Panc1 (cell line): ENCODE results near the gene GALNT13. TPM values are rescaled to one million over a fixed set of nuclear protein-coding genes. Genes with fewer than 3 reads are reported as not detected.

Source experiments
- ATAC-seq: fragments of 200-7000 bp; cut with Tn5 transposase; 2 replicates; pipeline ENCODE4 v1.9.1; 2020; ENCODE audit warnings: mild to moderate bottlenecking, moderate library complexity
- BruUV-seq: library from RNA; stranded (reverse); fragments of 400-500 nt; replicated peaks from 2 replicates; lab custom pipeline; 2021; lab: Mats Ljungman, UMichigan
- CTCF ChIA-PET: fragments of 300-600 bp; sonication (Branson Sonifier 250); formaldehyde crosslinking; loops from one replicate; lab custom pipeline; 2022; ENCODE audit warnings: antibody characterized with exemption; lab: Charles Lee
- POLR2A ChIA-PET: fragments of 300-600 bp; sonication (Branson Sonifier 250); formaldehyde crosslinking; loops from one replicate; lab custom pipeline; 2022; ENCODE audit warnings: antibody characterized with exemption; lab: Charles Lee
- DNase-seq: peaks from one replicate; pipeline ENCODE4 v3.0.0-alpha.2; 2010; ENCODE audit warnings: low read depth, low spot score
- H3K27ac ChIP-seq: 2 replicates; pipeline ENCODE4 v1.5.1; 2011; ENCODE audit warnings: mild to moderate bottlenecking, low read length, inconsistent platforms
- H3K27me3 ChIP-seq: fragments of 200-500 bp; sonication (Bioruptor generic); 2 replicates; pipeline ENCODE4 v1.6.0; 2014; ENCODE audit warnings: low read length, inconsistent platforms; ENCODE audit not compliant: control insufficient read depth, insufficient read depth
- H3K36me3 ChIP-seq: fragments of 200-500 bp; sonication (Bioruptor generic); 2 replicates; pipeline ENCODE4 v1.5.1; 2014; ENCODE audit warnings: inconsistent platforms, mild to moderate bottlenecking, low read length, moderate library complexity; ENCODE audit not compliant: control insufficient read depth, insufficient read depth
- H3K4me1 ChIP-seq: 2 replicates; pipeline ENCODE4 v1.5.1; 2011; ENCODE audit warnings: inconsistent platforms, mild to moderate bottlenecking, low read length, moderate library complexity; ENCODE audit not compliant: control insufficient read depth, insufficient read depth
- H3K4me3 ChIP-seq, 2 experiments: 2 replicates each; pipeline ENCODE4 v1.5.1; 2011 to 2012; ENCODE audit warnings: low read depth in 2 of 2, low read length in 2 of 2, mild to moderate bottlenecking in 2 of 2, inconsistent platforms in 1 of 2, moderate library complexity in 1 of 2
- H3K9me3 ChIP-seq: fragments of 200-500 bp; sonication (Bioruptor generic); 2 replicates; pipeline ENCODE4 v1.5.1; 2014; ENCODE audit warnings: low read depth, mild to moderate bottlenecking, inconsistent platforms, low read length, moderate library complexity; ENCODE audit not compliant: control insufficient read depth, insufficient read depth
- CTCF ChIP-seq: fragments of 450-650 bp; IDR thresholded peaks from 2 replicates; pipeline ENCODE4 v1.5.1; 2017; ENCODE audit warnings: mild to moderate bottlenecking
- POLR2AphosphoS5 ChIP-seq: IDR thresholded peaks from 2 replicates; pipeline ENCODE4 v1.6.1; 2012; ENCODE audit warnings: mild to moderate bottlenecking, low read depth, low read length, moderate library complexity
- REST ChIP-seq, 2 experiments: IDR thresholded peaks; 2 replicates each; pipeline ENCODE4 v1.6.1; 2011 to 2012; ENCODE audit warnings: low read depth in 2 of 2, control low read depth in 1 of 2, low read length in 1 of 2, mild to moderate bottlenecking in 1 of 2, moderate library complexity in 1 of 2; ENCODE audit not compliant: insufficient read depth in 1 of 2
- SIN3A ChIP-seq: IDR thresholded peaks from 2 replicates; pipeline ENCODE4 v1.6.1; 2012; ENCODE audit warnings: low read depth, mild to moderate bottlenecking, low read length, moderate library complexity, borderline replicate concordance; ENCODE audit not compliant: insufficient read depth
- TCF7L2 ChIP-seq: IDR thresholded peaks from 2 replicates; pipeline ENCODE4 v1.6.1; 2011; ENCODE audit warnings: mild to moderate bottlenecking, low read depth, low read length, inconsistent platforms
- in situ Hi-C: cut with HindIII; loops from 2 replicates; pipeline ENCODE4 v1.10.0; 2016; ENCODE audit warnings: low sequenced_read_pairs, low pct_unique_long_range_greater_than_20kb
- intact Hi-C: fragments of 100-400 bp; cut with micrococcal nuclease; formaldehyde crosslinking; loops from one replicate; pipeline ENCODE4 v1.10.0; 2022; ENCODE audit not compliant: unreplicated experiment
- total RNA-seq: library from RNA; stranded (reverse); gene quantifications from one replicate; pipeline ENCODE4 v1.2.1, GENCODE V29; 2021; ENCODE audit not compliant: unreplicated experiment

The GALNT13 gene
- total RNA-seq, 1 experiment from 2014 or later, result not detected

DNA sequence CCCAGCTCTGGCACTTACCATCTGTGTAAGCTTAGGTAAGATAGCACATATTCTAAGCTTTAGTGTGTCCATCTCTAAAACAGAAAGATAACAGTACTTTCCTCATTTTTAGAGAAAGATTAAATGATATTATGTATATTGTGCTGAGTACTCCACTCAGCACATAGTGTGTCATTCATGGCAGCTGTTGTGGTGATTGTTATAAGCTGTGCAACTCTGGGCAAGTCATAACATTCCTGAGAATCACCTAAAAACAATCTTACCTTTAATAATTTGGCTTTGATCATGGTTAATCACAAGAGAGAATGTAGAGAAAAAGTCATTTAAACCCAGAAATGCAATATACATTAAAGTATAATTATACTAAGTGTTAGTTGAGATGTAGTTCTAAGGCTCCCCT lies 391.5 kb downstream of the GALNT13 start:
- Histone ChIP-seq H3K27ac (no peak overlapping the region), H3K27me3 (no peaks in the 10 kb centered on the region), H3K9me3 (no peaks in the 10 kb centered on the region), H3K4me3 (no peak overlapping the region), H3K4me1 (no peaks in the 10 kb centered on the region), H3K36me3 (no peaks in the 10 kb centered on the region)
- ATAC-seq (no peak), DNase-seq (no peak)
- no TSS peak for BruUV-seq
- intact Hi-C loops (no loop called here), in situ Hi-C loops (no loop called here)
- CTCF ChIA-PET, result no interaction called here
- TF ChIP-seq CTCF (no peak), REST (IDR thresholded peaks at IDR 0.05; ENCODE audit: insufficient read depth in 1 of 2, low read depth in 2 of 2, low read length in 1 of 2) (no peak), POLR2AphosphoS5 (no peak), TCF7L2 (no peak), SIN3A (no peak)
- POLR2A ChIA-PET, result no interaction called here

DNA sequence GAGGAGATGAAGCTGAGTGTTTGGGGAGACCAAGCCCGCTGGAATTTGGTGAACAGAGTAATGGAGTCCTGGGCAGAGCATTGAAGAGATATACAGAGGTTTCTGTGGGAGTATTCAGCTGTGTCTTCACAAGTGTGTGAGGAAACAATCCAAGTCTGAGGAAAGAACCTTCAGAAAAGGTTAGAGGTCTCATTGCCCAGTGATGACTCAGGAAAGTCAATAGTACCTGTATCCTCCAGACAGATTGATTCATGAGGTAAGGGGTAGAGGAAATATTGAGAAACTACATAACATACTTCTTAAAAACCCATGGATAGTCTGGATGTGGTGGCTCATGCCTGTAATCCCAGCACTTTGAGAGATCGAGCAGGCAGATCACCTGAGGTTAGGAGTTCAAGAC lies 392.3 kb downstream of the GALNT13 start:
- TF ChIP-seq TCF7L2 (no peak), REST (IDR thresholded peaks at IDR 0.05; ENCODE audit: insufficient read depth in 1 of 2, low read depth in 2 of 2, low read length in 1 of 2) (no peak), SIN3A (no peak), CTCF (no peak), POLR2AphosphoS5 (no peak)
- POLR2A ChIA-PET, result no interaction called here
- no peaks in the 10 kb centered on the region for H3K4me1 ChIP-seq
- intact Hi-C loops (no loop called here), in situ Hi-C loops (no loop called here)
- H3K27me3 ChIP-seq, result no peaks in the 10 kb centered on the region
- ATAC-seq (no peak), DNase-seq (no peak)
- no peaks in the 10 kb centered on the region for H3K9me3 ChIP-seq
- H3K27ac ChIP-seq, result no peak overlapping the region
- H3K4me3 ChIP-seq, result no peak overlapping the region
- no peaks in the 10 kb centered on the region for H3K36me3 ChIP-seq
- CTCF ChIA-PET, result no interaction called here
- no TSS peak for BruUV-seq
